A204.1 (cell line): ENCODE measurements around the gene FAM117B.
A peak's percentile ranks its signal among the peaks of the same experiment; 100 is the strongest.

Experiments used
- FAIRE-seq: peaks from 2 replicates; lab custom pipeline; 2012; peaks lifted over from hg19 to GRCh38; lab: Jason Lieb, UNC

FAM117B gene

GRCh38 chr2:202634556-202635427 lies at the start of gene FAM117B:
Gene FAM117B, plus strand, starts transcription at chr2:202634969. Its CDS starts 219 bp downstream, at chr2:202635188.
- FAIRE-seq = peak; percentile 40

GRCh38 chr2:202588647-202589581 lies 45.9 kb upstream of the FAM117B start:
- no peak for FAIRE-seq

GRCh38 chr2:202589582-202589949 lies 45.2 kb upstream of the FAM117B start:
- no peak for FAIRE-seq

GRCh38 chr2:202592566-202592965 lies 42.2 kb upstream of the FAM117B start:
- no peak for FAIRE-seq

GRCh38 chr2:202599105-202599504 lies 35.7 kb upstream of the FAM117B start:
- no peak for FAIRE-seq

GRCh38 chr2:202599911-202600310 lies 34.9 kb upstream of the FAM117B start:
- no peak for FAIRE-seq

- FAIRE-seq = no peak
Measured at GRCh38 chr2:202604699-202605098, 30.1 kb upstream of the FAM117B start.

GRCh38 chr2:202605174-202605573 lies 29.6 kb upstream of the FAM117B start:
- no peak for FAIRE-seq

GRCh38 chr2:202608142-202608852 lies 26.5 kb upstream of the FAM117B start:
- FAIRE-seq = no peak

GRCh38 chr2:202609381-202610145 lies 25.2 kb upstream of the FAM117B start:
- no peak for FAIRE-seq

- FAIRE-seq = no peak
Measured at GRCh38 chr2:202610380-202610779, 24.4 kb upstream of the FAM117B start.

- no peak for FAIRE-seq
Measured at GRCh38 chr2:202612145-202612544, 22.6 kb upstream of the FAM117B start.

- no peak for FAIRE-seq
Measured at GRCh38 chr2:202613479-202613878, 21.3 kb upstream of the FAM117B start.

- no peak for FAIRE-seq
Measured at GRCh38 chr2:202624133-202624532, 10.6 kb upstream of the FAM117B start.

- no peak for FAIRE-seq
Measured at GRCh38 chr2:202627042-202627441, 7.7 kb upstream of the FAM117B start.

- FAIRE-seq = no peak
Measured at GRCh38 chr2:202628646-202629198, 6.0 kb upstream of the FAM117B start.

- FAIRE-seq = no peak
Measured at GRCh38 chr2:202632682-202633290, 2.0 kb upstream of the FAM117B start.

- no peak for FAIRE-seq
Measured at GRCh38 chr2:202633470-202633869, 1.3 kb upstream of the FAM117B start.

- FAIRE-seq = no peak
Measured at GRCh38 chr2:202635428-202636212, 851 bp downstream of the FAM117B start.

GRCh38 chr2:202636213-202636513 lies 1.4 kb downstream of the FAM117B start:
- FAIRE-seq = no peak
